ENCODE results near the gene CDC27.
"Not testable (repeated sequence)": the region's sequence is repeated elsewhere in the genome, so short reads cannot be mapped to it uniquely, and the experiment has no call there.

Gene CDC27

DNA sequence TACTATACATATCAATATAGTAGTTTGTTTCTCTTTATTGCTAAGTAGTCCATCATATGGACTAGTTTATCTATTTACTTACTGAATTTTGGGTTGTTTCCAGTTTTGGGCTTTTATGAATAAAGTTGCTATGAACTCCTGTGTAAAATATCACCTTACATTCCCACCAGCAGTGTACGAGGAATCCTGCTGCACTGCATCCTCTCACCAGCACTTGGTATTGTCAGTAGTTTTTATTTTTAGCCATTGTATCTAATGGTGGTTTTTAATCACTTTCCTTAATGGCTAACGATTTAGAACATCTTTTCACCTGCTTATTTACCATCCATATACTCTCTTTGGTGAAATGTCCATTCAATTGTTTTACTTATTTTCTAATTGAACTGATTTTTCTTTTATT, 24.0 kb downstream of the CDC27 start:
- DNase-seq (ENCODE audit: extremely low spot score), result no peak
- ChIA-PET CTCF (no interaction called here), POLR2A (no interaction called here)
- TF ChIP-seq, protein P1, sequence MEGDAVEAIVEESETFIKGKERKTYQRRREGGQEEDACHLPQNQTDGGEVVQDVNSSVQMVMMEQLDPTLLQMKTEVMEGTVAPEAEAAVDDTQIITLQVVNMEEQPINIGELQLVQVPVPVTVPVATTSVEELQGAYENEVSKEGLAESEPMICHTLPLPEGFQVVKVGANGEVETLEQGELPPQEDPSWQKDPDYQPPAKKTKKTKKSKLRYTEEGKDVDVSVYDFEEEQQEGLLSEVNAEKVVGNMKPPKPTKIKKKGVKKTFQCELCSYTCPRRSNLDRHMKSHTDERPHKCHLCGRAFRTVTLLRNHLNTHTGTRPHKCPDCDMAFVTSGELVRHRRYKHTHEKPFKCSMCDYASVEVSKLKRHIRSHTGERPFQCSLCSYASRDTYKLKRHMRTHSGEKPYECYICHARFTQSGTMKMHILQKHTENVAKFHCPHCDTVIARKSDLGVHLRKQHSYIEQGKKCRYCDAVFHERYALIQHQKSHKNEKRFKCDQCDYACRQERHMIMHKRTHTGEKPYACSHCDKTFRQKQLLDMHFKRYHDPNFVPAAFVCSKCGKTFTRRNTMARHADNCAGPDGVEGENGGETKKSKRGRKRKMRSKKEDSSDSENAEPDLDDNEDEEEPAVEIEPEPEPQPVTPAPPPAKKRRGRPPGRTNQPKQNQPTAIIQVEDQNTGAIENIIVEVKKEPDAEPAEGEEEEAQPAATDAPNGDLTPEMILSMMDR (IDR thresholded peaks at IDR 0.05; ENCODE audit: control extremely low read depth, extremely low read depth, low read depth, missing control alignments), result no peak

DNA sequence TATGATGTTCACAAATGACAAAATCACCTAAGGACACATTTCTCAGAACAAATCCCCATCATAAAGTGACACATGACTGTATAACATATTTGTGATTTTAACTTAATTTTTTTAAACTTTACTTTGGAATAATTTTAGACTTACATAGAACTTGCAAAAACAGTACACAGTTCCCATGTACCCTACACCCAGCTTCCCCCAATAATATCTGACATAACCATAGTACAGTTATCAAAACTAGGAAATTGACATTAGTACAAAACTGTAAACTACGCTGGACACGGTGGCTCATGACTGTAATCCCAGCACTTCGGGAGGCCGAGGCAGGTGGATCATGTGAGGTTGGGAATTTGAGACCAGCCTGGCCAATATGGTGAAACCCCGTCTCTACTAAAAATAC, 24.8 kb downstream of the CDC27 start:
- ChIA-PET CTCF (interaction anchor here (1.5 kb wide), 1 partner anchor 18 kb away, joined by 4 read pairs; no protein-coding TSS in a partner anchor), POLR2A (no interaction called here)
- no peak for DNase-seq (ENCODE audit: extremely low spot score)
- TF ChIP-seq, protein P1 (IDR thresholded peaks at IDR 0.05; ENCODE audit: control extremely low read depth, extremely low read depth, low read depth, missing control alignments), result no peak

DNA sequence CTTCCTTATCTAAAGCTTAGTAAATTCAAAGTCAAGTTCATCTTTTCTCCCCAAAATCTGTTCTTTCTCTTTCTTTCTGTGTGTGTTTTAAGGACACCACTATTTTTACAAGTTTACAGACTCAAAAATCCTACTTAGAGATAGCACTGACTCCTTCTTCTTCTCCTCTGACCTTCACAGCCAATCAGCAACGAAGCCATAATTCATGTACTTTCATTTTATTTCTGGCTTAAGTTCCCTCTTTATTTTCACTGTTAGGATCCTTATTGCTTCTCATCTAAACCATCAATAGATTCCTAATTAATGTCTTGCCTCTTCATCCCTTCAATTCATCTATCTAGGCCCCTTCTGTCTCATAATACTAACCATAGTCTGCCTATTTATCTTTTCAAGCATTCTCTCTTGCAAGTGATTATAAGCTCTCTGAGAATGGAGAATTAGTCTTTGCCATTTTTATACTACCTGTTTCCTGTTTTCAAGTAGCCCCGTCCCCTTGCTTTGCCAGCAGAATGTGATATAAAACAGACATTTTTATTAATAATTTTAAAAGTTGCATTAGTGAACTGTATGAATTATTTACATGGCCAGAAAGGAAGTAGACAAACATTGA, 27.0 kb downstream of the CDC27 start:
- POLR2A ChIA-PET, result no interaction called here
- CTCF ChIA-PET, result interaction anchor here (1.4 kb wide), 1 partner anchor 39 kb away, joined by 3 read pairs; no protein-coding TSS in a partner anchor
- TF ChIP-seq, protein P1 (IDR thresholded peaks at IDR 0.05; ENCODE audit: control extremely low read depth, extremely low read depth, low read depth, missing control alignments), result no peak
- DNase-seq (ENCODE audit: extremely low spot score), result no peak

DNA sequence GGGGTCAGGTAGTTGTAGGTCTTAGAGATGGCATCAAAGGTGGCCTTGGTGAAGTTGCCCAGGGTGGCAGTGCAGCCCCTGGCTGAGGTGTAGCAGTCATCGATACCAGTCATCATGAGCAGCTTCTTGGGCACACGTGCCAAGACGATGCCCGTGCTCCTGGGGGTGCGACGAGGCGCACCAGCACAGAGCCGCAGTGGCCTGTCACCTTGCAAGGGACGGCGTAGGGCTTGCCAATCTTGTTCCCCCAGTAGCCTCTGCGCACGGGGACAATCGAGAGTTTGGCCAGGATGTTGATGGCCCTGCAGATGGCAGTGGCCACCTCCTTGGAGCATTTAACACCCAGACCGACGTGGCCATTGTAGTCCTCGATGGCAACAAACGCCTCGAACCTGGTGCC, 29.8 kb downstream of the CDC27 start:
- ChIA-PET POLR2A (no interaction called here), CTCF (interaction anchor here (1.6 kb wide), 1 partner anchor 10 kb away, joined by 3 read pairs; no protein-coding TSS in a partner anchor)
- TF ChIP-seq, protein P1 (IDR thresholded peaks at IDR 0.05; ENCODE audit: control extremely low read depth, extremely low read depth, low read depth, missing control alignments), result no peak
- DNase-seq (ENCODE audit: extremely low spot score), result no peak

DNA sequence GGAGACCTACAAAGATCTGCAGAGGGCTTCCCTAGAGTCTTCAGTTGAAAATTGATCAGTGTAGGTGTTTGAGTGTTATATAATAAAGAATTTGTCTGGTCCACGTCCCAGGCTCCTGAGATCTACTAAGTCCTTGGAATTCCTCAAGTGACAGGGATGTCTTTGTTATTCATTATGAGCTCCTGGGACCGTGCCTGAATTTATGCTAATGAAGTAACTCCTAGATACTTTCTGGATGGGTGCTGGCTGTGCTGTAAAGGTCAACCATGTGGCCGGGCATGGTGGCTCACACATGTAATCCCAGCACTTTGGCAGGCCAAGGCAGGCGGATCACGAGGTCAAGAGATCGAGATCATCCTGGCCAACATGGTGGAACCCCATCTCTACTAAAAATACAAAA, 43.7 kb downstream of the CDC27 start:
- no peak for DNase-seq (ENCODE audit: extremely low spot score)
- ChIA-PET POLR2A (no interaction called here), CTCF (interaction anchor here (1.5 to 2.0 kb wide), 2 partner anchors 9 to 10 kb away, joined by 3 to 6 read pairs; no protein-coding TSS in a partner anchor)
- TF ChIP-seq, protein P1 (IDR thresholded peaks at IDR 0.05; ENCODE audit: control extremely low read depth, extremely low read depth, low read depth, missing control alignments), result no peak

DNA sequence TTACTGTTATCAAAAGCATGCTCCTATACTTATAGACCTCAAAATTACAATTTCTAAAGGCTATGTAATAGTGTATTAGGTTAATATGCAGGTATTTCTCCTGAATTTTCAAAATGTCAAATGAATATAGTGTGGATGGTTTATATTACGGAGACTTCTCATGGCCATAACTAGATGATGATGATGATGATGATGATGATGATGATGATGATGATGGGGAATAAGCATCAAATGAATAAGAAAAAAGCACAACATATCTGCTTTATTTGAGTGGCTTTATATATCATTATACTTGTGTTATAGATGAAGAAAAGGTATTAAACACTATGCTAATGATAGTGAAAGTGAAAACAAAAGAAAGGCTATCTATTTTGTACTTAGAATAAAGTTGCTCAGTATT, 53.9 kb downstream of the CDC27 start:
- no peak for DNase-seq (ENCODE audit: extremely low spot score)
- TF ChIP-seq, protein P1 (IDR thresholded peaks at IDR 0.05; ENCODE audit: control extremely low read depth, extremely low read depth, low read depth, missing control alignments), result no peak
- ChIA-PET POLR2A (interaction anchor here (0.6 kb wide), 1 partner anchor 56 kb away, joined by 3 read pairs; no protein-coding TSS in a partner anchor), CTCF (no interaction called here)

DNA sequence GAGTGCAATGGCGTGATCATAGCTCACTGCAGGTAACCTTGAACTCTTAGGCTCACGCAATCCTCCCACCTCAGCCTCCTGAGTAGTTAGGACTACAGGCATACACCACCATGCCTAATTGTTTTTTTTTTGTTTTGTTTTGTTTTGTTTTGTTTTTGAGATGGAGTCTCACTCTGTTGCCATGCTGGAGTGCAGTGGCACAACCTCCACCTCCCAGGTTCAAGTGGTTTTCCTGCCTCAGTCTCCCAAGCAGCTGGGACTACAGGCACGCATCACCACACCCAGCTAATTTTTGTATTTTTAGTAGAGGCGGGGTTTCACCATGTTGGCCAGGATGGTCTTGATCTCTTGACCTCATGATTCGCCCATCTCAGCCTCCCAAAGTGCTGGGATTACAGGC, 54.7 kb downstream of the CDC27 start:
- DNase-seq (ENCODE audit: extremely low spot score); POLR2A ChIA-PET: not testable (repeated sequence)
- CTCF ChIA-PET, result interaction anchor here (1.2 kb wide), 1 partner anchor 9 kb away, joined by 3 read pairs; no protein-coding TSS in a partner anchor
